Neural progenitor cell (in vitro differentiated cells): ENCODE measurements around the gene CNTN1. TPM values are rescaled to one million over a fixed set of nuclear protein-coding genes. Genes with fewer than 3 reads are reported as not detected.

ENCODE experiments used
- DNase-seq: peaks from one replicate; pipeline ENCODE4 v3.0.0-alpha.2; 2016; ENCODE audit warnings: low spot score
- H2AFZ ChIP-seq: fragments of 200-600 bp; sonication (generic); replicated peaks from 2 replicates; pipeline ENCODE4 v1.6.1; 2016; ENCODE audit warnings: antibody characterized with exemption
- H3F3A ChIP-seq: fragments of 200-600 bp; sonication (generic); 2 replicates; pipeline ENCODE4 v1.6.1; 2016; ENCODE audit warnings: antibody characterized with exemption, low read depth
- H3K27ac ChIP-seq: fragments of 200-600 bp; sonication (generic); 2 replicates; pipeline ENCODE4 v1.5.1; 2016; ENCODE audit warnings: mild to moderate bottlenecking
- H3K27me3 ChIP-seq: fragments of 200-600 bp; sonication (generic); 2 replicates; pipeline ENCODE4 v1.6.1; 2016; ENCODE audit warnings: mild to moderate bottlenecking, moderate library complexity
- H3K36me3 ChIP-seq: fragments of 200-600 bp; sonication (generic); 2 replicates; pipeline ENCODE4 v1.5.1; 2016
- H3K4me1 ChIP-seq: fragments of 200-600 bp; sonication (generic); 2 replicates; pipeline ENCODE4 v1.6.1; 2016; ENCODE audit warnings: mixed run types
- H3K4me2 ChIP-seq: fragments of 200-600 bp; sonication (generic); 2 replicates; pipeline ENCODE4 v1.6.1; 2016
- H3K4me3 ChIP-seq: fragments of 200-600 bp; sonication (generic); 2 replicates; pipeline ENCODE4 v1.5.1; 2016
- H3K79me2 ChIP-seq: fragments of 200-600 bp; sonication (generic); 2 replicates; pipeline ENCODE4 v1.6.1; 2016; ENCODE audit warnings: low read depth
- H3K9ac ChIP-seq: fragments of 200-600 bp; sonication (generic); 2 replicates; pipeline ENCODE4 v1.6.1; 2016
- H3K9me3 ChIP-seq: fragments of 200-600 bp; sonication (generic); 2 replicates; pipeline ENCODE4 v1.5.1; 2016; ENCODE audit warnings: low read depth
- H4K20me1 ChIP-seq: fragments of 200-600 bp; sonication (generic); 2 replicates; pipeline ENCODE4 v1.6.1; 2016; ENCODE audit warnings: low read depth
- H3K27ac Mint-ChIP-seq: 3 replicates; pipeline ENCODE4 v1.8.0; 2021; ENCODE audit warnings: mixed read lengths
- H3K27me3 Mint-ChIP-seq: 2 replicates; pipeline ENCODE4 v1.8.0; 2022; ENCODE audit warnings: low read depth, mild to moderate bottlenecking, inconsistent platforms, moderate library complexity, mixed read lengths; ENCODE audit not compliant: insufficient read depth
- H3K36me3 Mint-ChIP-seq: 3 replicates; pipeline ENCODE4 v1.8.0; 2021; ENCODE audit warnings: mixed read lengths
- H3K4me1 Mint-ChIP-seq: 3 replicates; pipeline ENCODE4 v1.8.0; 2021; ENCODE audit warnings: mixed read lengths
- H3K4me3 Mint-ChIP-seq: 3 replicates; pipeline ENCODE4 v1.8.0; 2021; ENCODE audit warnings: mild to moderate bottlenecking, moderate library complexity, mixed read lengths
- H3K9me3 Mint-ChIP-seq: 3 replicates; pipeline ENCODE4 v1.8.0; 2020; ENCODE audit warnings: mixed read lengths
- EZH2 ChIP-seq: fragments of 200-600 bp; sonication (generic); IDR thresholded peaks from 2 replicates; pipeline ENCODE4 v1.6.1; 2017; ENCODE audit warnings: antibody characterized with exemption, mild to moderate bottlenecking, moderate library complexity
- EZH2phosphoT487 ChIP-seq: fragments of 200-600 bp; sonication (generic); IDR thresholded peaks from 2 replicates; pipeline ENCODE4 v1.6.1; 2017; ENCODE audit warnings: antibody characterized with exemption
- total RNA-seq: library from RNA; depleted of rRNA; stranded (reverse); fragments of >200 nt; gene quantifications from 2 replicates; pipeline ENCODE4 v1.2.3, GENCODE V29; 2015; ENCODE audit warnings: low replicate concordance
- TF ChIP-seq, protein P1 (sequence below): fragments of 200-600 bp; sonication (generic); IDR thresholded peaks from 2 replicates; pipeline ENCODE4 v1.5.1; 2017; ENCODE audit warnings: antibody characterized with exemption, mild to moderate bottlenecking

Gene CNTN1
- total RNA-seq, 1 donor from 2014 or later: 0.17 TPM

DNA sequence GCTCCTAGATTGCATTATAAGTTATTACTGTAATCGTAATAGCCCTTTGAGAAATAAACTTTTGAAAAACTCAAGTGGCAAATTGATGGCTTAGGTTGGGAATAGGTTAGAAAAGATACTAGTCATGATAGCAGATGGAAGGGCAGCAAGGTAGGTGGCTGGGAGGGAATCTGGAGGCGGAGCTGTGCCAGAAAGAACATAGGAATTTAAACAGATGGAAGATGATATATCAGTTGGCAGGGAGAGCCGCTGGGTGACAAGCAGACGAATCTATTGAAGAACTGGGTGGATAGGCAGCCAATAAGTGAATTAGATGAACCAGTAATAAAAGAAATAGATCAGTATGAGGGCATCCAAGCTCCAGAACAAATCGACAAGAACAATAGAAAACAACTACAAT lies 142.1 kb downstream of the CNTN1 start:
- no peaks in the 10 kb centered on the region for H3F3A ChIP-seq
- TF ChIP-seq EZH2phosphoT487: no peak
- TF ChIP-seq, protein P1, sequence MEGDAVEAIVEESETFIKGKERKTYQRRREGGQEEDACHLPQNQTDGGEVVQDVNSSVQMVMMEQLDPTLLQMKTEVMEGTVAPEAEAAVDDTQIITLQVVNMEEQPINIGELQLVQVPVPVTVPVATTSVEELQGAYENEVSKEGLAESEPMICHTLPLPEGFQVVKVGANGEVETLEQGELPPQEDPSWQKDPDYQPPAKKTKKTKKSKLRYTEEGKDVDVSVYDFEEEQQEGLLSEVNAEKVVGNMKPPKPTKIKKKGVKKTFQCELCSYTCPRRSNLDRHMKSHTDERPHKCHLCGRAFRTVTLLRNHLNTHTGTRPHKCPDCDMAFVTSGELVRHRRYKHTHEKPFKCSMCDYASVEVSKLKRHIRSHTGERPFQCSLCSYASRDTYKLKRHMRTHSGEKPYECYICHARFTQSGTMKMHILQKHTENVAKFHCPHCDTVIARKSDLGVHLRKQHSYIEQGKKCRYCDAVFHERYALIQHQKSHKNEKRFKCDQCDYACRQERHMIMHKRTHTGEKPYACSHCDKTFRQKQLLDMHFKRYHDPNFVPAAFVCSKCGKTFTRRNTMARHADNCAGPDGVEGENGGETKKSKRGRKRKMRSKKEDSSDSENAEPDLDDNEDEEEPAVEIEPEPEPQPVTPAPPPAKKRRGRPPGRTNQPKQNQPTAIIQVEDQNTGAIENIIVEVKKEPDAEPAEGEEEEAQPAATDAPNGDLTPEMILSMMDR: no peak
- no peak overlapping the region for H3K4me2 ChIP-seq
- H3K9me3 ChIP-seq: no peaks in the 10 kb centered on the region
- no peak overlapping the region for H3K4me3 Mint-ChIP-seq
- no peaks in the 10 kb centered on the region for H3K27me3 Mint-ChIP-seq
- H4K20me1 ChIP-seq: no peaks in the 10 kb centered on the region
- H3K79me2 ChIP-seq: no peaks in the 10 kb centered on the region
- no peaks in the 10 kb centered on the region for H3K4me1 Mint-ChIP-seq
- no peak overlapping the region for H3K27ac Mint-ChIP-seq
- no peaks in the 10 kb centered on the region for H3K27me3 ChIP-seq
- H3K4me3 ChIP-seq: no peak overlapping the region
- no peak overlapping the region for H3K27ac ChIP-seq
- no peaks in the 10 kb centered on the region for H3K36me3 ChIP-seq
- no peak for DNase-seq
- H3K9me3 Mint-ChIP-seq: no peaks in the 10 kb centered on the region
- H3K9ac ChIP-seq: no peak overlapping the region
- H3K4me1 ChIP-seq: no peaks in the 10 kb centered on the region
- no peaks in the 10 kb centered on the region for H3K36me3 Mint-ChIP-seq
- H2AFZ ChIP-seq: no peak overlapping the region

- Mint-ChIP-seq H3K4me3 (no peak overlapping the region), H3K4me1 (no peaks in the 10 kb centered on the region), H3K9me3 (no peaks in the 10 kb centered on the region), H3K27ac (no peak overlapping the region), H3K27me3 (no peaks in the 10 kb centered on the region), H3K36me3 (no peaks in the 10 kb centered on the region)
- no peak for DNase-seq
- Histone ChIP-seq H4K20me1 (no peaks in the 10 kb centered on the region), H3K9ac (no peak overlapping the region), H3K4me2 (no peak overlapping the region), H3K27me3 (no peaks in the 10 kb centered on the region), H3F3A (no peaks in the 10 kb centered on the region), H3K4me3 (no peak overlapping the region), H3K36me3 (no peaks in the 10 kb centered on the region), H3K27ac (no peak overlapping the region), H3K9me3 (no peaks in the 10 kb centered on the region), H3K4me1 (no peaks in the 10 kb centered on the region), H3K79me2 (no peaks in the 10 kb centered on the region), H2AFZ (no peak overlapping the region)
- TF ChIP-seq EZH2 (no peak), EZH2phosphoT487 (no peak)
- TF ChIP-seq, protein P1: no peak
Measured at GRCh38 chr12:40837891-40838429, 145.7 kb downstream of the CNTN1 start.

DNA sequence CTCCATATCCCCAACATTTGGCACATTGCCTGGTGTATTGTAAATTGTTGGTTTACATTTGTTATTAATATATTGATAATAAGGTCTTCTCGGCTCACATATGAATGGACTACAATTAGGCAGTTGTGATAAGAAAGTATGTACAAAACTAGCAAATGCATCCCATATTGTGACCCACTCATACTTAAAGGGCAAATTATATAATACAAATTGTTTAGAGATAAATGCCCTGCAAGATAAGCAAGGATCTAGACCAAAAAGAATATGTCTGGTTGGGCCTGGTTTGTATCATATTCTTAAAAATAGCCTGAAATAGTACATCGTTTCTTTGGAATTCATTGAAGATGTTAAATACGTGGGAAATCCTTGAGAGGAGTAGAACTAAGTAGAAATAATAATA lies 151.3 kb downstream of the CNTN1 start:
- Histone ChIP-seq H2AFZ (no peak overlapping the region), H3K9ac (no peak overlapping the region), H3F3A (no peaks in the 10 kb centered on the region), H3K36me3 (no peaks in the 10 kb centered on the region), H3K79me2 (no peaks in the 10 kb centered on the region), H3K4me2 (no peak overlapping the region), H4K20me1 (no peaks in the 10 kb centered on the region), H3K27ac (no peak overlapping the region), H3K9me3 (no peaks in the 10 kb centered on the region), H3K4me1 (no peaks in the 10 kb centered on the region), H3K27me3 (no peaks in the 10 kb centered on the region), H3K4me3 (no peak overlapping the region)
- TF ChIP-seq EZH2 (no peak), EZH2phosphoT487 (no peak)
- TF ChIP-seq, protein P1: no peak
- DNase-seq: no peak
- H3K4me3 Mint-ChIP-seq: no peak overlapping the region
- H3K9me3 Mint-ChIP-seq: peaks cover 7% of the 10 kb centered on the region
- no peaks in the 10 kb centered on the region for H3K4me1 Mint-ChIP-seq
- H3K36me3 Mint-ChIP-seq: no peaks in the 10 kb centered on the region
- H3K27me3 Mint-ChIP-seq: no peaks in the 10 kb centered on the region
- H3K27ac Mint-ChIP-seq: no peak overlapping the region
